NCI-H128 (cell line): ENCODE data around the gene ASTN2.

Source experiments
- DNase-seq: peaks from one replicate; lab custom pipeline; 2025; ENCODE audit not compliant: unreplicated experiment; lab: John Stamatoyannopoulos, UW

Gene ASTN2

GRCh38 chr9:116451500-116452115 is 963.2 kb downstream of the ASTN2 start:
- no peak for DNase-seq

- DNase-seq: no peak
These were observed 964.3 kb downstream of the ASTN2 start for GRCh38 chr9:116450378-116451139.

- no peak for DNase-seq
These were observed 964.9 kb downstream of the ASTN2 start for GRCh38 chr9:116449949-116450348.

- DNase-seq: no peak
These were observed 966.4 kb downstream of the ASTN2 start for GRCh38 chr9:116448431-116448830.

- no peak for DNase-seq
These were observed 966.9 kb downstream of the ASTN2 start for GRCh38 chr9:116447934-116448333.

- DNase-seq: no peak
These were observed 972.3 kb downstream of the ASTN2 start for GRCh38 chr9:116442528-116442927.

- DNase-seq: no peak
These were observed 977.2 kb downstream of the ASTN2 start for GRCh38 chr9:116437411-116438370.

- DNase-seq: no peak
These were observed 978.7 kb downstream of the ASTN2 start for GRCh38 chr9:116436121-116436520.

- DNase-seq: no peak
These were observed 979.2 kb downstream of the ASTN2 start for GRCh38 chr9:116435706-116436105.

GRCh38 chr9:116434314-116434713 is 980.5 kb downstream of the ASTN2 start:
- no peak for DNase-seq

GRCh38 chr9:116432051-116432450 is 982.8 kb downstream of the ASTN2 start:
- no peak for DNase-seq

GRCh38 chr9:116430849-116431248 is 984.0 kb downstream of the ASTN2 start:
- DNase-seq: no peak

- no peak for DNase-seq
These were observed 989.6 kb downstream of the ASTN2 start for GRCh38 chr9:116425244-116425643.

GRCh38 chr9:116423149-116423548 is 991.7 kb downstream of the ASTN2 start:
- no peak for DNase-seq

GRCh38 chr9:116422119-116422979 is 992.5 kb downstream of the ASTN2 start:
- no peak for DNase-seq

GRCh38 chr9:116420993-116421538 is 993.8 kb downstream of the ASTN2 start:
- no peak for DNase-seq

GRCh38 chr9:116419181-116419580 is 995.7 kb downstream of the ASTN2 start:
- DNase-seq: no peak

- no peak for DNase-seq
These were observed 997.4 kb downstream of the ASTN2 start for GRCh38 chr9:116417464-116417863.

GRCh38 chr9:116416421-116416820 is 998.4 kb downstream of the ASTN2 start:
- DNase-seq: no peak

GRCh38 chr9:116414374-116414773 is 1000.5 kb downstream of the ASTN2 start:
- no peak for DNase-seq
